GM23338 (cell line): ENCODE data around the gene CCDC110.

Experiments
- EZH2 ChIP-seq: fragments of 200-600 bp; sonication (generic); IDR thresholded peaks from one replicate; pipeline ENCODE4 v1.8.0; 2017; ENCODE audit warnings: antibody characterized with exemption, mild to moderate bottlenecking, low read depth; ENCODE audit not compliant: unreplicated experiment
- NANOG ChIP-seq: IDR thresholded peaks from 2 replicates; pipeline ENCODE4 v1.6.1; 2016; ENCODE audit warnings: antibody characterized with exemption, borderline replicate concordance
- POLR2AphosphoS5 ChIP-seq: IDR thresholded peaks from 2 replicates; pipeline ENCODE4 v1.6.1; 2016; ENCODE audit warnings: antibody characterized with exemption, low read depth
- TF ChIP-seq, protein P1 (sequence below): IDR thresholded peaks from one replicate; pipeline ENCODE4 v1.6.1; 2018; ENCODE audit warnings: antibody characterized with exemption; ENCODE audit not compliant: unreplicated experiment
- TF ChIP-seq, protein P2 (sequence below), 2 experiments: fragments of 200-600 bp in 1 of 2; sonication (generic) in 1 of 2; conservative IDR thresholded peaks; 2 replicates each; pipeline versions ENCODE4 v1.5.1 to v1.6.1; 2016 to 2017; ENCODE audit warnings: antibody characterized with exemption in 2 of 2, low read depth in 2 of 2, mild to moderate bottlenecking in 2 of 2, moderate library complexity in 1 of 2

GRCh38 chr4:185514182-185514697 lies 42.7 kb upstream of the CCDC110 start:
- TF ChIP-seq, protein P1, sequence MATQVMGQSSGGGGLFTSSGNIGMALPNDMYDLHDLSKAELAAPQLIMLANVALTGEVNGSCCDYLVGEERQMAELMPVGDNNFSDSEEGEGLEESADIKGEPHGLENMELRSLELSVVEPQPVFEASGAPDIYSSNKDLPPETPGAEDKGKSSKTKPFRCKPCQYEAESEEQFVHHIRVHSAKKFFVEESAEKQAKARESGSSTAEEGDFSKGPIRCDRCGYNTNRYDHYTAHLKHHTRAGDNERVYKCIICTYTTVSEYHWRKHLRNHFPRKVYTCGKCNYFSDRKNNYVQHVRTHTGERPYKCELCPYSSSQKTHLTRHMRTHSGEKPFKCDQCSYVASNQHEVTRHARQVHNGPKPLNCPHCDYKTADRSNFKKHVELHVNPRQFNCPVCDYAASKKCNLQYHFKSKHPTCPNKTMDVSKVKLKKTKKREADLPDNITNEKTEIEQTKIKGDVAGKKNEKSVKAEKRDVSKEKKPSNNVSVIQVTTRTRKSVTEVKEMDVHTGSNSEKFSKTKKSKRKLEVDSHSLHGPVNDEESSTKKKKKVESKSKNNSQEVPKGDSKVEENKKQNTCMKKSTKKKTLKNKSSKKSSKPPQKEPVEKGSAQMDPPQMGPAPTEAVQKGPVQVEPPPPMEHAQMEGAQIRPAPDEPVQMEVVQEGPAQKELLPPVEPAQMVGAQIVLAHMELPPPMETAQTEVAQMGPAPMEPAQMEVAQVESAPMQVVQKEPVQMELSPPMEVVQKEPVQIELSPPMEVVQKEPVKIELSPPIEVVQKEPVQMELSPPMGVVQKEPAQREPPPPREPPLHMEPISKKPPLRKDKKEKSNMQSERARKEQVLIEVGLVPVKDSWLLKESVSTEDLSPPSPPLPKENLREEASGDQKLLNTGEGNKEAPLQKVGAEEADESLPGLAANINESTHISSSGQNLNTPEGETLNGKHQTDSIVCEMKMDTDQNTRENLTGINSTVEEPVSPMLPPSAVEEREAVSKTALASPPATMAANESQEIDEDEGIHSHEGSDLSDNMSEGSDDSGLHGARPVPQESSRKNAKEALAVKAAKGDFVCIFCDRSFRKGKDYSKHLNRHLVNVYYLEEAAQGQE: no peak
- TF ChIP-seq, protein P2, sequence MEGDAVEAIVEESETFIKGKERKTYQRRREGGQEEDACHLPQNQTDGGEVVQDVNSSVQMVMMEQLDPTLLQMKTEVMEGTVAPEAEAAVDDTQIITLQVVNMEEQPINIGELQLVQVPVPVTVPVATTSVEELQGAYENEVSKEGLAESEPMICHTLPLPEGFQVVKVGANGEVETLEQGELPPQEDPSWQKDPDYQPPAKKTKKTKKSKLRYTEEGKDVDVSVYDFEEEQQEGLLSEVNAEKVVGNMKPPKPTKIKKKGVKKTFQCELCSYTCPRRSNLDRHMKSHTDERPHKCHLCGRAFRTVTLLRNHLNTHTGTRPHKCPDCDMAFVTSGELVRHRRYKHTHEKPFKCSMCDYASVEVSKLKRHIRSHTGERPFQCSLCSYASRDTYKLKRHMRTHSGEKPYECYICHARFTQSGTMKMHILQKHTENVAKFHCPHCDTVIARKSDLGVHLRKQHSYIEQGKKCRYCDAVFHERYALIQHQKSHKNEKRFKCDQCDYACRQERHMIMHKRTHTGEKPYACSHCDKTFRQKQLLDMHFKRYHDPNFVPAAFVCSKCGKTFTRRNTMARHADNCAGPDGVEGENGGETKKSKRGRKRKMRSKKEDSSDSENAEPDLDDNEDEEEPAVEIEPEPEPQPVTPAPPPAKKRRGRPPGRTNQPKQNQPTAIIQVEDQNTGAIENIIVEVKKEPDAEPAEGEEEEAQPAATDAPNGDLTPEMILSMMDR (conservative IDR thresholded peaks at IDR 0.05; ENCODE audit: low read depth in 2 of 2): no peak
- no peak for TF ChIP-seq POLR2AphosphoS5
- TF ChIP-seq NANOG: no peak
- no peak for TF ChIP-seq EZH2
